Suprapubic skin (tissue), 4 donors: ENCODE results near the gene RNF215. TPM values are rescaled to one million over a fixed set of nuclear protein-coding genes. Genes with fewer than 3 reads are reported as not detected.

ENCODE experiments used
- DNase-seq, 2 donors: peaks; one replicate each; pipeline ENCODE4 v3.0.0-alpha.2; 2019; ENCODE audit warnings: low spot score in 2 of 2
- H3K27ac ChIP-seq: fragments of 200-600 bp; sonication (generic); one replicate; pipeline ENCODE4 v1.5.1; 2019
- H3K27me3 ChIP-seq: fragments of 200-600 bp; sonication (generic); one replicate; pipeline ENCODE4 v1.5.1; 2019
- H3K36me3 ChIP-seq: fragments of 200-600 bp; sonication (generic); one replicate; pipeline ENCODE4 v1.5.1; 2019
- H3K4me1 ChIP-seq: fragments of 200-600 bp; sonication (generic); one replicate; pipeline ENCODE4 v1.5.1; 2019
- H3K4me3 ChIP-seq: fragments of 200-600 bp; sonication (generic); one replicate; pipeline ENCODE4 v1.5.1; 2019; ENCODE audit warnings: mild to moderate bottlenecking
- H3K9me3 ChIP-seq: fragments of 200-600 bp; sonication (generic); one replicate; pipeline ENCODE4 v1.5.1; 2019
- EP300 ChIP-seq: sonication (generic); formaldehyde crosslinking; IDR thresholded peaks from one replicate; pipeline ENCODE4 v1.6.1; 2017; ENCODE audit warnings: antibody characterized with exemption
- POLR2A ChIP-seq, 2 donors: fragments of 450-650 bp; IDR thresholded peaks; one replicate each; pipeline ENCODE4 v1.6.1; 2017; ENCODE audit warnings: antibody characterized with exemption in 2 of 2, mild to moderate bottlenecking in 2 of 2, moderate library complexity in 2 of 2
- POLR2AphosphoS5 ChIP-seq, 3 donors: sonication (generic); formaldehyde crosslinking; IDR thresholded peaks; one replicate each; pipeline ENCODE4 v1.6.1; 2017; ENCODE audit warnings: antibody characterized with exemption in 3 of 3
- WGBS: methylation state at CpG from one replicate; pipeline ENCODE4 v1.1.5; 2018; 5-methylcytosine and 5-hydroxymethylcytosine counted together
- total RNA-seq, 4 donors: library from RNA; depleted of rRNA; stranded (reverse); fragments of >200 nt; gene quantifications; one replicate each; pipeline ENCODE4 v1.1.0, GENCODE V29; 2016
- TF ChIP-seq, protein P1 (sequence below), 2 donors: fragments of 200-600 bp in 1 of 2; fragments of 450-650 bp in 1 of 2; sonication (generic) in 1 of 2; IDR thresholded peaks; one replicate each; pipeline ENCODE4 v1.5.1; 2016 to 2019; ENCODE audit warnings: antibody characterized with exemption in 2 of 2, mild to moderate bottlenecking in 1 of 2, moderate library complexity in 1 of 2

Gene RNF215
- 10 to 100 TPM in 2 of 4 donors, 1 to 10 TPM in 2; 6.3 to 15.5 (median 10.2) TPM for total RNA-seq

GRCh38 chr22:30386960-30387827, at the start of gene RNF215:
Gene RNF215 (minus strand): TSS chr22:30387411. CDS start chr22:30387313, 98 bp downstream.
- 9% methylated on average over 22 of the region's 95 CpGs for WGBS
- TF ChIP-seq, protein P1, sequence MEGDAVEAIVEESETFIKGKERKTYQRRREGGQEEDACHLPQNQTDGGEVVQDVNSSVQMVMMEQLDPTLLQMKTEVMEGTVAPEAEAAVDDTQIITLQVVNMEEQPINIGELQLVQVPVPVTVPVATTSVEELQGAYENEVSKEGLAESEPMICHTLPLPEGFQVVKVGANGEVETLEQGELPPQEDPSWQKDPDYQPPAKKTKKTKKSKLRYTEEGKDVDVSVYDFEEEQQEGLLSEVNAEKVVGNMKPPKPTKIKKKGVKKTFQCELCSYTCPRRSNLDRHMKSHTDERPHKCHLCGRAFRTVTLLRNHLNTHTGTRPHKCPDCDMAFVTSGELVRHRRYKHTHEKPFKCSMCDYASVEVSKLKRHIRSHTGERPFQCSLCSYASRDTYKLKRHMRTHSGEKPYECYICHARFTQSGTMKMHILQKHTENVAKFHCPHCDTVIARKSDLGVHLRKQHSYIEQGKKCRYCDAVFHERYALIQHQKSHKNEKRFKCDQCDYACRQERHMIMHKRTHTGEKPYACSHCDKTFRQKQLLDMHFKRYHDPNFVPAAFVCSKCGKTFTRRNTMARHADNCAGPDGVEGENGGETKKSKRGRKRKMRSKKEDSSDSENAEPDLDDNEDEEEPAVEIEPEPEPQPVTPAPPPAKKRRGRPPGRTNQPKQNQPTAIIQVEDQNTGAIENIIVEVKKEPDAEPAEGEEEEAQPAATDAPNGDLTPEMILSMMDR (IDR thresholded peaks at IDR 0.05), result peak; percentile 74 to 93
- TF ChIP-seq EP300, result no peak
- peak; percentile 82 to 86 for DNase-seq
- H3K27me3 ChIP-seq, result no peaks in the 10 kb centered on the region
- no peaks in the 10 kb centered on the region for H3K9me3 ChIP-seq
- H3K27ac ChIP-seq, result peak within 1 kb of the TSS; percentile 69
- peaks cover 19% of the 10 kb centered on the region for H3K36me3 ChIP-seq
- peaks cover 13% of the 10 kb centered on the region for H3K4me1 ChIP-seq
- H3K4me3 ChIP-seq, result peak within 1 kb of the TSS; percentile 58

DNA sequence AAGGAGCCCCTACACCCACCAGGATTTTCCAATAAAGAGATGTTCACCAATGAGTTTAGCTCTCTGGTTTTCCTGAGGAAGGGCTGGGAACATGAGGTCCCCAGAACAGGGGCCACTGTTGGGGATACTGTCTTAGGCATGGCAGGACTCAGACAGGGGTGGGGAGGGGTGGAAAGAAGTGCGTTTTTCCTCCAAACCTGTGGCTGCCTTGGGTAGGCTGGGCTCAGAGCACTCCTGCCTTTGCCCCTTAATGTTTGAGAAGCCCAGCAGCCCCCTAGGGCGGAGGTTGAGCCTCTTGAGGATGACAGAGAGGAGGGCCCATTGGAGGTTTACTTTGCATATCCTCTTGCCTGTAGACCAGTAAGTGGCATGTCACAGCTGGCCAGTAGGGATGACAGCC, 49.0 kb upstream of the RNF215 start:
- H3K27me3 ChIP-seq, result no peaks in the 10 kb centered on the region
- no peaks in the 10 kb centered on the region for H3K9me3 ChIP-seq
- TF ChIP-seq POLR2AphosphoS5 (IDR thresholded peaks at IDR 0.05), result no peak
- no peak for TF ChIP-seq POLR2A (IDR thresholded peaks at IDR 0.05)
- TF ChIP-seq, protein P1 (IDR thresholded peaks at IDR 0.05), result no peak
- TF ChIP-seq EP300, result no peak
- no peak for DNase-seq
- no peaks in the 10 kb centered on the region for H3K36me3 ChIP-seq
- no peak overlapping the region for H3K27ac ChIP-seq
- 65% methylated on average over 2 of the region's 2 CpGs for WGBS
- H3K4me1 ChIP-seq, result peaks cover 25% of the 10 kb centered on the region
- H3K4me3 ChIP-seq, result no peak overlapping the region

- no peaks in the 10 kb centered on the region for H3K27me3 ChIP-seq
- no peaks in the 10 kb centered on the region for H3K36me3 ChIP-seq
- 62% methylated on average over 6 of the region's 6 CpGs for WGBS
- no peak overlapping the region for H3K27ac ChIP-seq
- DNase-seq, result no peak
- no peaks in the 10 kb centered on the region for H3K9me3 ChIP-seq
- no peak overlapping the region for H3K4me3 ChIP-seq
- TF ChIP-seq POLR2AphosphoS5 (IDR thresholded peaks at IDR 0.05), result no peak
- TF ChIP-seq, protein P1 (IDR thresholded peaks at IDR 0.05), result no peak
- TF ChIP-seq POLR2A (IDR thresholded peaks at IDR 0.05), result no peak
- TF ChIP-seq EP300, result no peak
- H3K4me1 ChIP-seq, result peaks cover 25% of the 10 kb centered on the region
Measured at GRCh38 chr22:30435674-30436126, 48.5 kb upstream of the RNF215 start.

DNA sequence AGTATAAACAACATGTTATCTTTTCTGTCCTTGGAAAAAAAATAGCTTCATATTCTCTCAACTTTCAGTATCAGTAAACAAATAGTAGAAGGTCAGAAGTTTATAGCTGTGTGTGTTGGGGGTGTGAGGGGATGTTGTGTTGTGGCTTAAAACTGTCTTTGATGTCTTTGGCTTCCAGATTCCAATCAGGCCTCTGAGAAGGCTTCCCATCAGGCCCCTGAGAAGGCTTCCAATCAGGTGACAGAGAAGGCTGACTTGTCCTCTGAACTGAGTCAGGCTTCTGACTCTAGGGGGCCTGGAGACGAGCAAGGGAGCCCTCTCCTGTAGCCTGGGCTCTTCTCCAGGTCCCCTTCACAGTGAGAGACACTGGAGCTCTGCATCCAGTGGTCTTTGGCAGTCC, 47.6 kb upstream of the RNF215 start:
- H3K4me3 ChIP-seq, result no peak overlapping the region
- no peak for DNase-seq
- TF ChIP-seq POLR2A (IDR thresholded peaks at IDR 0.05) (no peak), EP300 (no peak), POLR2AphosphoS5 (IDR thresholded peaks at IDR 0.05) (no peak)
- TF ChIP-seq, protein P1 (IDR thresholded peaks at IDR 0.05), result no peak
- H3K27ac ChIP-seq, result no peak overlapping the region
- WGBS, result 57% methylated on average over 1 of the region's 1 CpG
- peaks cover 16% of the 10 kb centered on the region for H3K4me1 ChIP-seq
- no peaks in the 10 kb centered on the region for H3K27me3 ChIP-seq
- no peaks in the 10 kb centered on the region for H3K36me3 ChIP-seq
- H3K9me3 ChIP-seq, result no peaks in the 10 kb centered on the region

GRCh38 chr22:30433773-30434172, 46.6 kb upstream of the RNF215 start:
- DNase-seq, result no peak
- 100% methylated on average over 1 of the region's 1 CpG for WGBS
- no peak for TF ChIP-seq POLR2A (IDR thresholded peaks at IDR 0.05)
- TF ChIP-seq EP300, result no peak
- TF ChIP-seq POLR2AphosphoS5 (IDR thresholded peaks at IDR 0.05), result no peak
- TF ChIP-seq, protein P1 (IDR thresholded peaks at IDR 0.05), result no peak
- H3K27me3 ChIP-seq, result no peaks in the 10 kb centered on the region
- H3K9me3 ChIP-seq, result no peaks in the 10 kb centered on the region
- no peaks in the 10 kb centered on the region for H3K36me3 ChIP-seq
- no peak overlapping the region for H3K27ac ChIP-seq
- H3K4me3 ChIP-seq, result no peak overlapping the region
- peaks cover 7% of the 10 kb centered on the region for H3K4me1 ChIP-seq
